HG03139 (cell line): ENCODE data around the gene PIM1.
"Not testable (repeated sequence)": the region's sequence is repeated elsewhere in the genome, so short reads cannot be mapped to it uniquely, and the experiment has no call there.

Source experiments
- ATAC-seq: cut with Tn5 transposase; IDR thresholded peaks from one replicate; pipeline ENCODE4 v1.9.1; 2021; ENCODE audit not compliant: unreplicated experiment

PIM1 gene

GRCh38 chr6:37169496-37170272, at the start of gene PIM1:
Gene PIM1, plus strand, starts transcription at chr6:37170152. Its CDS starts 424 bp downstream, at chr6:37170576.
- ATAC-seq, result peak; percentile 60

GRCh38 chr6:37121556-37121955, 48.4 kb upstream of the PIM1 start:
- ATAC-seq, result no peak

DNA sequence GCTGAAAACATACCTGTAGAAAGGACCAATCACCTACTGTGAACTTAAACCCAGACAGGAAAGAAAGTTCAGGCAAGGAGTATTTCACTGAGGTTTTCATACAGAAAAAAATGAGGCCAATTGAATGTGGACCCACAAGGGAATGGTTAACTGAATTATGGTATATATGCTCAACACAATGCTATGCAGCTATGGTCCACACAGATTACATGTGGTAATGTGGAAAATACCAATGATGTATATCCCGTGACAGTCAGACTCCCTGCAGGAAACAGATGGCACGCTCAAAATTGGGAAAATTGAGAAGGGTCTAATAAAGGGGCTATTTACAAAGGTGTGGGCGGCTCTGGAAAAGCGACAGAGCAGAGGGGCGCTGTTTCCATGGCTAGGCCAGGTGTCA, 47.1 kb upstream of the PIM1 start:
- ATAC-seq, result no peak

GRCh38 chr6:37123957-37124729, 45.8 kb upstream of the PIM1 start:
- ATAC-seq, result no peak

GRCh38 chr6:37125774-37126492, 44.0 kb upstream of the PIM1 start:
- ATAC-seq, result no peak

- ATAC-seq, result no peak
These were observed 43.4 kb upstream of the PIM1 start for GRCh38 chr6:37126493-37126958.

- no peak for ATAC-seq
These were observed 42.9 kb upstream of the PIM1 start for GRCh38 chr6:37126961-37127616.

DNA sequence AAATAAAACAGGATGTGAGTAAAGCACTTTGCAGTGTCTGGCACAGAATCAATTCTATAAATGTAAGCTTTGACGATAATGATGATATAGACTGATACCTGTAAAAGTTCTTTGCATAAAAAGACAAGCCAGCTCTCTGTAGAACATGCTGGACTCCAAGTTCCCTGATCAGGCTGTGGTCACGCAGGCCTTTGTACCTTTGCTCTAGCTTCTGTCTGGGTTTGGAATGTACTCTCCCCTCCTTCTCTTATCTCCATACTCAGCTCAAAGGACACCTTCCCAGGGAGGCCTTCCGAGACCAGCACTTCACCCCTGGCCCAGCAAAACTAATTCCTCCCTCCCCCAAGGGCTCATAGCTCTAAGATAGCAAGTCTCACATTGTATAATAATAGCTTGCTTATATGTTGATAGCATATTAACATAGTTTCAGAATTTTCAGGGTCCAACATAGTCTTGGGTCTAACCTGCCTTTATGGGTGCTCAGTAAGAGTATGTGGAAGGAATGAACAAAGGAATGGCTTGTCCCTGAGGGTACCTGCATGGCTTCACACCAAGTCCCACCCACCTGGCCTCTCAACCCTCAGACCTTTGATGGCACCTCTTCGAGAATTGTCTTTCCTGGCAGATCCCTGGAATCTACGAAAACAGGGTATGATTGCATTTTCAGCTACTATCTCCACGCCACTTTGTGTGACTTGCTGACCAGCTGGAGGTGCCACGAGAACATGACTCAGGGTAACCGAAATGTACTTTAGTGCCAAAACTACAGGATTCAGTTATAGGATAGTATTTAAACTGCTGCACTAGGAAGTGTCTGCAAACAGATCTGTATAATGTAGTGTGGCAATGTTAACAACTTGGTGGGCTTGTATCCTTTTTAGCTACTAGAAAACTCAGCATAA, 41.7 kb upstream of the PIM1 start:
- ATAC-seq, result no peak

DNA sequence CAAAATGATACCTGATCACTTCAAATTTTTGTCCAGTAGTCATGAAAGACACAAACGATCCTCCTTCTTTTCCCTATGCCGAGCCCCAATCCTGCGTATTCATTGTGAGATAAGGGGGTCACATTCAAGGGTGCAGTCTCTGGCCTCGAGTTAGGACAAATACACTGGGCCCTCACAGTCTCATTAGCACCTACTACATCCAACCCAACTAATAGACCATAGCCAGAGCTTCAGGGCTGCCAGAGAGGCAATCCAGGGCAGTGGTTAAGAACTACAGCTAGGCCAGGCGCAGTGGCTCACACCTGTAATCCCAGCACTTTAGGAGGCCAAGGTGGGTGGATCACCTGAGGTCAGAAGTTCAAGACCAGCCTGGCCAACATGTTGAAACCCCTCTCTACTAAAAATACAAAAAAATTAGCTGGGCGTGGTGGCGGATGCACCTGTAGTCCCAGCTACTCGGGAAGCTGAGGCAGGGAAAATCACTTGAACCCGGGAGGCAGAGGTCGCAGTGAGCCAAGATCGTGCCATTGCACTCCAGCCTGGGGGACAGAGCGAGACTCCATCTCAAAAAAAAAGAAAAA, 41.0 kb upstream of the PIM1 start:
- not testable (repeated sequence) for ATAC-seq

GRCh38 chr6:37129566-37129965, 40.4 kb upstream of the PIM1 start:
- no peak for ATAC-seq

GRCh38 chr6:37130704-37131103, 39.2 kb upstream of the PIM1 start:
- ATAC-seq, result no peak

GRCh38 chr6:37131104-37131959, 38.6 kb upstream of the PIM1 start:
- ATAC-seq, result no peak

- no peak for ATAC-seq
These were observed 38.0 kb upstream of the PIM1 start for GRCh38 chr6:37131960-37132253.

DNA sequence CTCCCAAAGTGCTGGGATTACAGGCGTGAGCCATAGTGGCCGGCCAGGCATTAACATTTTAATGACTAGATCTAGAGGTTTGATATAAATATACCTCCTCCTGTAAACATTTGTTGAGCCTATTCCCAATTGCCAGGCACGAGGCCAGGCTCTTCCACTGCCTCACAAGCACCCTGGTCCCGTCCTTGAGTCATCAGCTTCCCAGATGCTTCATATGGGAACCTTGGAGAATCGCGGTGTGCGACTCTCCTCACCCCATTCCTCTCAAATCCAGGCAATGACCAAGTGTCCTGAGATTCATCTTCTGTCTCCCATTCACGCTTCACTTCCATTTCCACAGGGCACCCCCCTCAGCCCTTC, 35.9 kb upstream of the PIM1 start:
- ATAC-seq, result no peak

DNA sequence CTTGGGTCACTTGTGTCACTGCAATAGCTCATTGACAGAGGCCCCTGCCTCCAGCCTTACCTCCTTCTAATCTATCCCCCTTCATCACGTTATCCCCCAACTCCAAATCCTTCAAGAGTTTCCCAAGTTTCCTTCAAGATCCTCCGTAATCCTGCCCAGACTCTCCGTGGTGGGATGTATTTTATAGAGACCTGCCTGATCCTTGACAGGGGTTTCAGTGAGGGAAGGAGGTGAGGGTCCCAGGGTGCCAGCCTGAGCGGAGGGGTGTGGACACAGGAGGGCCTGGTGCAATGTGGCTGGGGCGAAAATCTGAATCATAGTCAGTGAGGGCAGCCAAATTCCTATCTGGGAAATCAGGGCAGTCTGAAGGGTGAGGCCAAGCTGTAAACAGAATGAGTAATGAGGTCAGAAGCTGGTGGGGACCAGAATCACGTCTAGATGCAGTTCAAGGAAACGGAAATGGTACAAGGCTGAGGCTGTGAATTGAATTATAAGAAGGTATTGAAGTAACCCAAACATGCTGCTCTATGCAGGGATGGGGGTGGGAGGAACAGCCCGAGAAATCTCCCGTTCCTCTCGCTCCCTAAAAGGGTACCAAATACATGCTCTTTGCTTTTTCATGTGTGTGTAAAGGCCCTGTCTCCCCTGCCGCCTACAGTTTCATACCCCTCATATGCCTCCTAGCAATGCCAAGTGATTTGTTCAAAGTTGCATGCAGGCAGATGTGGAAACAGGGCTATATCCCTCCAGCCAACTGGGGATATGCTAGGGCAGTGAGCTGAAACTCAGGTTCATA, 35.4 kb upstream of the PIM1 start:
- ATAC-seq, result no peak

DNA sequence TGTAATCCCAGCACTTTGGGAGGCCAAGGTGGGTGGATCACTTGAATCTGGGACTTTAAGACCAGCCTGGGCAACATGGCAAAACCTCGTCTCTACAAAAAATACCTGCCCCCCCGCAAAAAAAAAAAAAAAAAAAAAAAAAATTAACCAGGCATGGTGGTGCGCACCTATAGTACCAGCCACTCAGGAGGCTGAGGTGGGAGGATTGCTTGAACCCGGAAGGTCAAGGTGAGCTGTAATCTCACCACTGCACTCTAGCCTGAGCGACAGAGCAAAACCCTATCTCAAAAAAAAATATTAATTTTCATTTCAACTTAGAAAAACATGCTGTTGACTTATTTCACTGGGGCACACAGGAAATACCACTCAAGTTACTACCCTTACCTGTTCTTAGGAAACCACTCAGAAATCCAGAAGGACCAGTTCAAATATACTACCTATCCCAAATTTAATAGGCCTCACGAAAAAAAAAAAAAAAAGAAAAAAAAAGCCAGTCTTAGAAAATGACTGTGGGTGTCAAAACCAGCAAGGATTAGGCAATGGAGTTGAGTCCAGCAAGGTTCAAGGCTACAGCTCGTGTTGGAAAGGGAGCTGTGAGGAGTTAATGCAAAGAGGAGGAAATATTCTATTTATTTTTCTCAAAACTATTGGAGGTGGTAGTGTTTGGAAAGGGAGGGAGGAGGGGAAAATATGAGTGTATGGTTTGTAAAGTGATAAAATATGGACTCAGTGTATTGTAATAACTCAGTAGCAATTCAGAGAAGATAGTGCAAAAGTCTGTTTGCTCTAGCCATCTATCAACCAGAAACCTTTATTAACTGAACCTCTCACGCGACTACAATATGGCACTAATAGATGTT, 33.9 kb upstream of the PIM1 start:
- no peak for ATAC-seq

DNA sequence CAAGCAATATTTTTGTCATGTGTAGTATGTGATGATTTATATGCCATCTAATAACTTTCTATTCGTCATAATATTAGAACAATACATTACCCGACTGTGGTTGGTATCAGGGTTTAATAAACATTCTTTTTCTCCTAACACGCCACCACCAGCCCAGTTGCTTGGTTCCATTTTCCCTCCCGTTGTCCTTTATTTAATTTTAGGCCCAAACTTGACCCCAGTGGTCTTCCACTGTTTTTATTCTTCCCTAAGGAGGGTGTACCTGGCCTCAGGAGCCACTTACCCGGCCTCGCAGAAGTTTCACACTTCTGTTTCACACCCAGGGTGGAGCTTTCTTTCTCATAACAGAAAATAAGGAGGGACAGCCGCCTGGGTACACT, 33.1 kb upstream of the PIM1 start:
- no peak for ATAC-seq
